GM12892 (cell line): ENCODE measurements around the gene BARD1.
"Not testable (repeated sequence)": the region's sequence is repeated elsewhere in the genome, so short reads cannot be mapped to it uniquely, and the experiment has no call there.

ENCODE experiments used
- DNase-seq: peaks from one replicate; pipeline ENCODE4 v3.0.0; 2011; ENCODE audit not compliant: insufficient read length
- FAIRE-seq: peaks from 2 replicates; lab custom pipeline; 2011; peaks lifted over from hg19 to GRCh38; lab: Jason Lieb, UNC
- POLR2A ChIP-seq: IDR thresholded peaks from 2 replicates; pipeline ENCODE4 v1.6.1; 2011; ENCODE audit warnings: low read depth, low read length, control low read depth
- POLR2AphosphoS5 ChIP-seq: IDR thresholded peaks from 2 replicates; pipeline ENCODE4 v1.6.1; 2011; ENCODE audit warnings: low read depth, low read length, control low read depth
- TAF1 ChIP-seq: IDR thresholded peaks from 2 replicates; pipeline ENCODE4 v1.6.1; 2011; ENCODE audit warnings: low read depth, mild to moderate bottlenecking, control low read depth, low read length, borderline replicate concordance

The BARD1 gene

GRCh38 chr2:214750529-214750928 lies 59.0 kb downstream of the BARD1 start:
- FAIRE-seq = no peak
- TF ChIP-seq POLR2AphosphoS5 = no peak
- no peak for DNase-seq

GRCh38 chr2:214747992-214748391 lies 61.5 kb downstream of the BARD1 start:
- TF ChIP-seq POLR2AphosphoS5 = no peak
- no peak for TF ChIP-seq POLR2A
- TF ChIP-seq TAF1 = no peak

GRCh38 chr2:214742119-214742518 lies 67.4 kb downstream of the BARD1 start:
- TF ChIP-seq TAF1 = no peak
- no peak for TF ChIP-seq POLR2AphosphoS5
- TF ChIP-seq POLR2A = no peak
- no peak for FAIRE-seq
- no peak for DNase-seq

More at GRCh38 chr2:214747992-214748391, 61.5 kb downstream of the BARD1 start:
- DNase-seq = no peak
- no peak for FAIRE-seq

- FAIRE-seq (no peak), DNase-seq (no peak)
- TF ChIP-seq TAF1 (no peak), POLR2AphosphoS5 (no peak), POLR2A (no peak)
Observed at GRCh38 chr2:214740867-214741395, 68.6 kb downstream of the BARD1 start.

- TF ChIP-seq POLR2AphosphoS5 (no peak), POLR2A (peak; percentile 36; the same call in 1 of the 2 replicates)
- DNase-seq (no peak), FAIRE-seq (peak; percentile 60)
Observed at GRCh38 chr2:214737188-214737587, 72.3 kb downstream of the BARD1 start.

- no peak for DNase-seq
- TF ChIP-seq TAF1 (no peak), POLR2A (no peak)
- FAIRE-seq = no peak
Observed at GRCh38 chr2:214730800-214731407, 78.6 kb downstream of the BARD1 start.

GRCh38 chr2:214730248-214730647 lies 79.2 kb downstream of the BARD1 start:
- FAIRE-seq (no peak), DNase-seq (no peak)

GRCh38 chr2:214724741-214725140 lies 84.7 kb downstream of the BARD1 start:
- TF ChIP-seq POLR2A (no peak), TAF1 (no peak), POLR2AphosphoS5 (no peak)
- FAIRE-seq (no peak), DNase-seq (no peak)

More at GRCh38 chr2:214730248-214730647, 79.2 kb downstream of the BARD1 start:
- no peak for TF ChIP-seq POLR2A
- TF ChIP-seq POLR2AphosphoS5 = no peak
- no peak for TF ChIP-seq TAF1

- DNase-seq, FAIRE-seq: not testable (repeated sequence)
Observed at GRCh38 chr2:214717837-214718236, 91.6 kb downstream of the BARD1 start.

- no peak for DNase-seq
- TF ChIP-seq POLR2AphosphoS5 (no peak), POLR2A (no peak), TAF1 (no peak)
- FAIRE-seq = no peak
Observed at GRCh38 chr2:214716811-214717560, 92.5 kb downstream of the BARD1 start.

GRCh38 chr2:214715025-214715424 lies 94.5 kb downstream of the BARD1 start:
- no peak for DNase-seq
- TF ChIP-seq POLR2A (no peak), POLR2AphosphoS5 (no peak), TAF1 (no peak)
- FAIRE-seq = peak; percentile 14

- DNase-seq (no peak), FAIRE-seq (no peak)
- TF ChIP-seq TAF1 (no peak), POLR2A (no peak), POLR2AphosphoS5 (no peak)
Observed at GRCh38 chr2:214713080-214713830, 96.2 kb downstream of the BARD1 start.
